DND-41 (cell line): ENCODE results near the gene SLC4A5.

Experiments
- ATAC-seq: fragments of 200-7000 bp; cut with Tn5 transposase; 3 replicates; pipeline ENCODE4 v1.9.1; 2021; ENCODE audit warnings: low read depth; ENCODE audit not compliant: insufficient read depth
- DNase-seq: peaks from one replicate; pipeline ENCODE4 v3.0.0-alpha.2; 2020
- H2AFZ ChIP-seq: 2 replicates; pipeline ENCODE4 v1.6.0; 2012; ENCODE audit warnings: low read depth, low read length
- H3K27ac ChIP-seq: 2 replicates; pipeline ENCODE4 v1.5.1; 2012; ENCODE audit warnings: low read length, inconsistent platforms
- H3K27me3 ChIP-seq: fragments of 200-600 bp; sonication (generic); 2 replicates; pipeline ENCODE4 v1.6.0; 2012; ENCODE audit warnings: low read length, mild to moderate bottlenecking, inconsistent platforms; ENCODE audit not compliant: insufficient read depth, poor library complexity
- H3K36me3 ChIP-seq: 2 replicates; pipeline ENCODE4 v1.5.1; 2012; ENCODE audit warnings: low read length, inconsistent platforms; ENCODE audit not compliant: insufficient read depth
- H3K4me1 ChIP-seq: 2 replicates; pipeline ENCODE4 v1.5.1; 2012; ENCODE audit warnings: mild to moderate bottlenecking, low read length; ENCODE audit not compliant: insufficient read depth
- H3K4me2 ChIP-seq: 2 replicates; pipeline ENCODE4 v1.6.0; 2012; ENCODE audit warnings: mild to moderate bottlenecking, moderate library complexity, low read length, inconsistent platforms; ENCODE audit not compliant: insufficient read depth
- H3K4me3 ChIP-seq, 2 experiments: fragments of 200-600 bp in 1 of 2; shearing (Covaris generic) in 1 of 2; 2 replicates each; pipeline ENCODE4 v1.5.1; 2012 to 2016; ENCODE audit warnings: inconsistent platforms in 2 of 2, low read length in 2 of 2, mild to moderate bottlenecking in 2 of 2, low read depth in 1 of 2, moderate library complexity in 1 of 2
- H3K79me2 ChIP-seq: 2 replicates; pipeline ENCODE4 v1.6.0; 2012; ENCODE audit warnings: low read length, inconsistent platforms; ENCODE audit not compliant: insufficient read depth
- H3K9ac ChIP-seq: 2 replicates; pipeline ENCODE4 v1.6.0; 2012; ENCODE audit warnings: low read depth, mild to moderate bottlenecking, inconsistent platforms, low read length, moderate library complexity
- H3K9me3 ChIP-seq: 2 replicates; pipeline ENCODE4 v1.5.1; 2012; ENCODE audit warnings: low read length, moderate library complexity, mild to moderate bottlenecking, inconsistent platforms; ENCODE audit not compliant: insufficient read depth, severe bottlenecking
- H4K20me1 ChIP-seq: 2 replicates; pipeline ENCODE4 v1.6.0; 2012; ENCODE audit warnings: low read length; ENCODE audit not compliant: insufficient read depth
- EZH2 ChIP-seq: IDR thresholded peaks from 3 replicates; pipeline ENCODE4 v1.6.1; 2012; ENCODE audit warnings: borderline replicate concordance, low read depth, mild to moderate bottlenecking, moderate library complexity, low read length, inconsistent platforms; ENCODE audit not compliant: severe bottlenecking
- TF ChIP-seq, protein P1 (sequence below): IDR thresholded peaks from 2 replicates; pipeline ENCODE4 v1.5.1; 2012; ENCODE audit warnings: borderline replicate concordance, low read length, moderate library complexity, mild to moderate bottlenecking; ENCODE audit not compliant: poor library complexity, severe bottlenecking; ENCODE audit errors: extremely low read depth

The SLC4A5 gene

DNA sequence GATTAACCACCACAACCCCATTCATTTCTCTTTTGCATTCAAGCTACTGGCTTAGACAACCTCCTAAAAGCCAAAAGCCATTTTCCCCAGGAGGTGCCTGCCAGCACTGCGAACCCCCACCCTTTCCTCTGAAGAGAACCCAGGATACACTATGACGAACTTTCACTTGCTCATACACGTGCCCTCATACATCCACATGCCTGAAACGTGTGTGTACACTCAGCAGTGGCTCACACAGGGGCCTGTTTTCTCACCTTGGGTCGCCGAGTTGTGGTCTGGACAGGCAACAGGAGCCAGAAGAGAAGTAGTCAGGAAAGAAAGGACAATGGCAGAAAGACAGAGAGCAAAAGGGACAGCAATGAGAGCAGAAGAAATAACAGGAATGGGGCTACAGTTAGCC lies 29.5 kb upstream of the SLC4A5 start:
- no peak overlapping the region for H3K27ac ChIP-seq
- no peak overlapping the region for H3K9ac ChIP-seq
- H3K4me3 ChIP-seq = no peak overlapping the region
- no peaks in the 10 kb centered on the region for H3K9me3 ChIP-seq
- H3K4me2 ChIP-seq = no peak overlapping the region
- no peaks in the 10 kb centered on the region for H3K27me3 ChIP-seq
- no peaks in the 10 kb centered on the region for H3K4me1 ChIP-seq
- ATAC-seq = no peak
- H3K36me3 ChIP-seq = peaks cover 70% of the 10 kb centered on the region
- H2AFZ ChIP-seq = no peak overlapping the region
- peaks cover 15% of the 10 kb centered on the region for H4K20me1 ChIP-seq
- TF ChIP-seq, protein P1, sequence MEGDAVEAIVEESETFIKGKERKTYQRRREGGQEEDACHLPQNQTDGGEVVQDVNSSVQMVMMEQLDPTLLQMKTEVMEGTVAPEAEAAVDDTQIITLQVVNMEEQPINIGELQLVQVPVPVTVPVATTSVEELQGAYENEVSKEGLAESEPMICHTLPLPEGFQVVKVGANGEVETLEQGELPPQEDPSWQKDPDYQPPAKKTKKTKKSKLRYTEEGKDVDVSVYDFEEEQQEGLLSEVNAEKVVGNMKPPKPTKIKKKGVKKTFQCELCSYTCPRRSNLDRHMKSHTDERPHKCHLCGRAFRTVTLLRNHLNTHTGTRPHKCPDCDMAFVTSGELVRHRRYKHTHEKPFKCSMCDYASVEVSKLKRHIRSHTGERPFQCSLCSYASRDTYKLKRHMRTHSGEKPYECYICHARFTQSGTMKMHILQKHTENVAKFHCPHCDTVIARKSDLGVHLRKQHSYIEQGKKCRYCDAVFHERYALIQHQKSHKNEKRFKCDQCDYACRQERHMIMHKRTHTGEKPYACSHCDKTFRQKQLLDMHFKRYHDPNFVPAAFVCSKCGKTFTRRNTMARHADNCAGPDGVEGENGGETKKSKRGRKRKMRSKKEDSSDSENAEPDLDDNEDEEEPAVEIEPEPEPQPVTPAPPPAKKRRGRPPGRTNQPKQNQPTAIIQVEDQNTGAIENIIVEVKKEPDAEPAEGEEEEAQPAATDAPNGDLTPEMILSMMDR = no peak
- TF ChIP-seq EZH2 = no peak
- peaks cover 5% of the 10 kb centered on the region; the same call in 1 of the 2 replicates for H3K79me2 ChIP-seq
- DNase-seq = no peak

DNA sequence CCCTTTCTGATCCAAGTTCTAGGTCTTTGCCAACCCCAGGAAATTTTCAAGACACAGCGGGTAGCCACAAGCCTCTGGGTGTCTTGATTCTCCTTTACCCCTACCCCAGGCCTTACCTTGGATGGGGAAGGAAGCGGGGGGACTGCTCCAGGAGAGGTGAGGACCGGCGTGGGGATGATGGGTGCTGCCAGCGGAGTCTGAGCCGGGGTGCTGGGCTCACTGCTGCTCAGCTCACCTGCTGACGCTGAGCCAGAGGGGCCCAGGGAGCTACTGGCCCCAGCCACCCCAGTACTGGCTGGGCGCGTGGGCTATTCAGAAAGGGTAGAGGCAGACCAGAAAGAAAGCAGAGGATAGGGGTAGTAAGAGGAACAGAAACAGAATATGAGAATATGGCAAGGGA lies 28.2 kb upstream of the SLC4A5 start:
- Histone ChIP-seq H3K9me3 (no peaks in the 10 kb centered on the region), H3K4me2 (no peak overlapping the region), H3K27me3 (no peaks in the 10 kb centered on the region), H3K27ac (no peak overlapping the region), H2AFZ (no peak overlapping the region), H3K36me3 (peaks cover 70% of the 10 kb centered on the region), H3K4me3 (no peak overlapping the region), H3K9ac (no peak overlapping the region), H4K20me1 (peaks cover 11% of the 10 kb centered on the region), H3K4me1 (no peaks in the 10 kb centered on the region), H3K79me2 (peaks cover 3% of the 10 kb centered on the region; the same call in 1 of the 2 replicates)
- DNase-seq = no peak
- ATAC-seq = no peak
- no peak for TF ChIP-seq EZH2
- TF ChIP-seq, protein P1 = no peak

DNA sequence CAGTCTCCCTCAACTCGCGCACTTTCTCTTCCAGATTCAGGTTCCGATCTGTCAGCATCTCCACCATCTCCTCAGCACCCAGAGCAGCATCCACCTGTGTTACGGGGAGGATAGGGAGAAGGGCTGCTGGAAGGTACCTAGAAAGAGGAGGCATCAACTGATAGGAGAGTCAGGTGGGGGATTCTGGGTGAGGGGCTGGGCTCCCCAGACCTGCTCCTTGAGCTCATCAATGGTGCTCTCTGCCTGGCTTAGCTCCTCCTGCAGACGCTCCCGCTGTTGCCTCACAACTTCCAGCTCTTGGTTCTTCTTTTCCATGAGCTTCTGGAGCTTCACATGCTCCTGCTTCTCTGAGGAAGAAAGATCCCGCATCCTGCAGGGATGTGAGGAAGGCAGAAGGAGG lies 26.8 kb upstream of the SLC4A5 start:
- H3K9me3 ChIP-seq = no peaks in the 10 kb centered on the region
- H3K4me1 ChIP-seq = no peaks in the 10 kb centered on the region
- no peak for TF ChIP-seq EZH2
- TF ChIP-seq, protein P1 = no peak
- H3K36me3 ChIP-seq = peaks cover 76% of the 10 kb centered on the region
- peaks cover 1% of the 10 kb centered on the region; the same call in 1 of the 2 replicates for H3K79me2 ChIP-seq
- H3K9ac ChIP-seq = no peak overlapping the region
- H3K27me3 ChIP-seq = no peaks in the 10 kb centered on the region
- no peak overlapping the region for H3K27ac ChIP-seq
- DNase-seq (no peak), ATAC-seq (no peak)
- H2AFZ ChIP-seq = no peak overlapping the region
- no peak overlapping the region for H3K4me2 ChIP-seq
- H3K4me3 ChIP-seq = no peak overlapping the region
- H4K20me1 ChIP-seq = peaks cover 4% of the 10 kb centered on the region; the same call in 1 of the 2 replicates

GRCh38 chr2:74368499-74368898 lies 25.3 kb upstream of the SLC4A5 start:
- Histone ChIP-seq H3K9ac (no peak overlapping the region), H3K79me2 (no peaks in the 10 kb centered on the region), H4K20me1 (peaks cover 4% of the 10 kb centered on the region; the same call in 1 of the 2 replicates), H3K9me3 (no peaks in the 10 kb centered on the region), H3K27ac (no peak overlapping the region), H3K36me3 (peaks cover 91% of the 10 kb centered on the region), H3K4me2 (no peak overlapping the region), H3K27me3 (no peaks in the 10 kb centered on the region), H3K4me1 (no peaks in the 10 kb centered on the region), H3K4me3 (no peak overlapping the region), H2AFZ (no peak overlapping the region)
- DNase-seq = no peak
- no peak for TF ChIP-seq EZH2
- TF ChIP-seq, protein P1 = no peak
- no peak for ATAC-seq
